GM21390 (cell line): ENCODE results near the gene RAPGEF1.
"Not testable (repeated sequence)": the region's sequence is repeated elsewhere in the genome, so short reads cannot be mapped to it uniquely, and the experiment has no call there.

Source experiments
- ATAC-seq: cut with Tn5 transposase; IDR thresholded peaks from one replicate; pipeline ENCODE4 v1.9.1; 2021; ENCODE audit not compliant: unreplicated experiment

RAPGEF1 gene, protein sequence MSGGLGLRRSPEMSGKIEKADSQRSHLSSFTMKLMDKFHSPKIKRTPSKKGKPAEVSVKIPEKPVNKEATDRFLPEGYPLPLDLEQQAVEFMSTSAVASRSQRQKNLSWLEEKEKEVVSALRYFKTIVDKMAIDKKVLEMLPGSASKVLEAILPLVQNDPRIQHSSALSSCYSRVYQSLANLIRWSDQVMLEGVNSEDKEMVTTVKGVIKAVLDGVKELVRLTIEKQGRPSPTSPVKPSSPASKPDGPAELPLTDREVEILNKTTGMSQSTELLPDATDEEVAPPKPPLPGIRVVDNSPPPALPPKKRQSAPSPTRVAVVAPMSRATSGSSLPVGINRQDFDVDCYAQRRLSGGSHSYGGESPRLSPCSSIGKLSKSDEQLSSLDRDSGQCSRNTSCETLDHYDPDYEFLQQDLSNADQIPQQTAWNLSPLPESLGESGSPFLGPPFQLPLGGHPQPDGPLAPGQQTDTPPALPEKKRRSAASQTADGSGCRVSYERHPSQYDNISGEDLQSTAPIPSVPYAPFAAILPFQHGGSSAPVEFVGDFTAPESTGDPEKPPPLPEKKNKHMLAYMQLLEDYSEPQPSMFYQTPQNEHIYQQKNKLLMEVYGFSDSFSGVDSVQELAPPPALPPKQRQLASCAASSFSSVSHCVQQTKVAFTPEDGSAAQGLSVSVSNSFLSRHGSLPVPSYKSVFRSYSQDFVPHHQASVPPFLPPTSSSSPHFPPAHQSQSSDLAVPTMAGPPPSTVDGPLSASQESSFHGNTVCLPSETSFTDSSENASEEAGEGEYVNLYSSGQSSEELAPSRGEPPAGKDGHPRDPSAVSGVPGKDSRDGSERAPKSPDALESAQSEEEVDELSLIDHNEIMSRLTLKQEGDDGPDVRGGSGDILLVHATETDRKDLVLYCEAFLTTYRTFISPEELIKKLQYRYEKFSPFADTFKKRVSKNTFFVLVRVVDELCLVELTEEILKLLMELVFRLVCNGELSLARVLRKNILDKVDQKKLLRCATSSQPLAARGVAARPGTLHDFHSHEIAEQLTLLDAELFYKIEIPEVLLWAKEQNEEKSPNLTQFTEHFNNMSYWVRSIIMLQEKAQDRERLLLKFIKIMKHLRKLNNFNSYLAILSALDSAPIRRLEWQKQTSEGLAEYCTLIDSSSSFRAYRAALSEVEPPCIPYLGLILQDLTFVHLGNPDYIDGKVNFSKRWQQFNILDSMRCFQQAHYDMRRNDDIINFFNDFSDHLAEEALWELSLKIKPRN (N-terminal part only)

DNA sequence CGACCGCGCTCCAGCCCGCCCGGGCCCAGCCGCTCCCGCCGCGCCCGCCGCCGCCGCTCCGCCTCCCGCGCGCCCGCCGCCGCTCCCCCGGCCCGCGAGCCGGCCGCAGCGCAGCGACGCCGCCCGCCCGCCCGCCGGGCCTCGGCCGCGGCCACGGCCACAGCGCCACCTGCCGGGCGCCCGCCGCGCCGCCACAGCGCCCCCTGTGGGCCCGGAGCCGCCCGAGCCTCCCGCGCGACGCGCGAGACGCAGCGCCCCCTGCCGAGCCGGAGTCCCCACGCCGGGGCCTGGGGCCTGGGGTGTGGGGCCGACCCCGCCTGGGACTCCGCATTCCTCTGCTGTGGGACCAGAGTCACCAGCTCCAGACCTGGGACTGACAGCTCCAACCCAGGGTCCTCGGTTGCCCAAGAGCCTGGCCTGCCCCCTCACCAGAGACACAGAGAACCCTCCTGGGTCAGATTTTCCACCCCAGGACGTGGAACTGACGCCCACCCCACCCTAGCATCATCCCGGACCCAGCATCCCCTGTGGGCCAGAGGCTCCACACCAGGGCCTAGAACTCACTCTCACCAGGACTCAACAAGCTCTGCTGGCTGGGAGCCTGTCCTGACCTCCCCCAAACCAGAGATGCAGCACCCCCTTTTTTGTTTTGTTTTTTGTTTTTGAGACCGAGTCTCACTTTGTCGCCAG is at the start of gene RAPGEF1:
TSS of gene RAPGEF1 (minus strand) at position 118 of the 690 bp plus-strand sequence. CDS start 246 bp downstream, outside the sequence.
- peak; percentile 38 for ATAC-seq

DNA sequence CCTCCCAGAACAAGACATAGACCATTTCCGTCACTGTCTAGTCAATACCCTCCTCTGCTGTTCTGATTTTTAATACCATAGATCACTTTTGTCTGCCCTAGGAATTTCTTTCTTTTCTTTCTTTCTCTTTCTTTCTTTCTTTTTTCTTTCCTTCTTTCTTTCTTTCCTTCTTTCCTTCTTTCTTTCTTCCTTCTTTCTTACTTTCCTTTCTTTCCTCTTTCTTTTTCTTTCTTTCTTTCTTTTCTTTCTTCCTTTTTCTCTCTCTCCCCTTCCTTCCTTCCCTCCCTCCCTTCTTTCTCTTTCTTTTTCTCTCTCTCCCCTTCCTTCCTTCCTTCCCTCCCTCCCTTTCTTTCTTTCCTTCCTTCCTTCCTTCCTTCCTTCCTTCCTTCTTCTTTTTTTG is 49.0 kb upstream of the RAPGEF1 start:
- ATAC-seq = no peak

DNA sequence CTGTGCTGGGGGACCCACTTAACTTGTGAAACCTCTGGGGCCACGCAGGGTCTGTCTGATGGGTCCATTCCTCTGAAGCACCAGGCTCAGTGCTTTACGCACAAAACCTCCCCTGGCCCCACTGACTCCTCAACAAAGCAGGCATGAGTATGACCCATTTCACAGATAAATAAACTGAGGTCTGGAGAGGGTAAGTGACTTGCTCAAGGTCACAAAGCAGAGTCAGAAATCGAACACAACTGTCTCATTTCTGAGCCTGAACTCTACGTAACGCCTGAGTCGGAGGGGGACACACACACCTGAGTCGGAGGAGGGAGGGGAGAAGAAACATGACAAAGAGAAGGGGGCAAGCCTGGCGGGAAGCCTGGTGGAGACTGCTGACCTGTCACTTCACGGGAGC is 48.0 kb upstream of the RAPGEF1 start:
- ATAC-seq = no peak

DNA sequence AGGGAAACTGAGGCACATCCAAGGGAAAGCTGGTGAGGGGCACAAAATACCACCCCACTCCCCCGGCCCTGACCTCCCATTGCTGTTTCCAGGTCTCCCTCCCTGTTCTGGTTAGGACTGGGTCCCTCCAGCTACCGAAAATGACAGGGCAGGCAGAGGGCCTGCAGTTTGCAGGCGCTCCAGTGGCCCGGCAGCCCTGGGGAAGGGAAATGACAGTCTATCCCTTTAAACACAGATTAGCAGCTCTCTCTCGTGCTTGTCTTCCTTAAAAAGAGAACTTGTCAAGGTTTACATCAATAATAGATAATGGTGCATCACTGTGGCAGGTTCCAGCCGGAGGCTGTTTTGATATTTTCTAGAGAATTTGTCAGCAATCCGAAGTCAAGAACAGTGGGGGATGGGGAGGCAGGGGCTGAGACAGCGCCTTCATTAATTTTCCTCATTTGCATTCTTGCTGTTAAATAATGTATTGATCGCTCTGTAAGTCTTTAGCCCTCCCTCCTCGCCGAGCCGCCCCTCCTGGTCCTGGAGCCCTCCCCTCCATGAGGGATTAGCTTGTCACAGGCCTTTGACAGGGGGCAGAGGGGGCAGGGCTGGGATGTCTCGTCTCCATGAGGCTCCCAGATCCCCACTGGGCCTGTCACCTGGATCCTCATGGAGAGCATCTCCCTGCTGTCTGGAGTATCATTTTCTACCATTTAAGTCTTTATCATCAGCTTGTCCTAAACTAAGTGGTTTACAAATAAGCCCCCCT is 45.0 kb upstream of the RAPGEF1 start:
- no peak for ATAC-seq

DNA sequence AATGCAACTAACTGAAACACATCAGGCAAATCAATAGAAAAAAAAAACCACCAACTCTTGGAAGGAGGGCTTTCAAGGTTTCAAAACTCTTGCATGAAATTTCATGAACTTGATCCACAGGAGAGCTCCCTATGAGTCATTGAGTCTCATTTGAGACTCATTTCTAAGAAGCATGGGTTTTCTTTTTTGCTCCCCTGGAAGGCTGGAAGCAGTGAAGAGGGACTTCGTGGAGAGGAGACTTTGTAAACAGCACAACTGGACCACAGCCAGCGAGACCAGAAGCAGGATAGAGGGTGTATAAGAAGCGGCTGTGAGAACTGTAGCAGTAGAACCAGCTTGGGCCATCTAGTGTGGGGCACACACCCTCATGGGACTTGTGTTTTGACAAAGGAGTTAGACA is 41.2 kb upstream of the RAPGEF1 start:
- ATAC-seq = no peak

DNA sequence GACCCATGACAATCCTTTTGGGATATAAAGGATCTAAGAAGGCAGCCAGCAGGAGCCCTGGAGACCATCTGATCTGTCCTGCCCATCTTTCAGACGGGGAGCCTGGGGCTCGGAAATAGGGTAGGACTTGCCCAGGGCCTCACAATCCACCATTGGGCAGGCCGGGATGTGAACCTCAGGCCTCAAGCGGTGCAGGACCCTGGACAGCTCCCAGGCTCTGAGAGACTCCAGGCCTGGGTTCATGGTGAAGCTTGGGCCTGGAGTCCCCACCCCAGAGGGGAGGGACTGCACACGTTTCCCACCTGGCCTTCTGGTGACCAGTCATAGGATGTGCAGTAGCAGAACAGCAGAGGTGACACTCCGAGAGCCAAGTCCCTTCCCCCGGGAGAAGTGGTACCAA is 36.6 kb upstream of the RAPGEF1 start:
- no peak for ATAC-seq

DNA sequence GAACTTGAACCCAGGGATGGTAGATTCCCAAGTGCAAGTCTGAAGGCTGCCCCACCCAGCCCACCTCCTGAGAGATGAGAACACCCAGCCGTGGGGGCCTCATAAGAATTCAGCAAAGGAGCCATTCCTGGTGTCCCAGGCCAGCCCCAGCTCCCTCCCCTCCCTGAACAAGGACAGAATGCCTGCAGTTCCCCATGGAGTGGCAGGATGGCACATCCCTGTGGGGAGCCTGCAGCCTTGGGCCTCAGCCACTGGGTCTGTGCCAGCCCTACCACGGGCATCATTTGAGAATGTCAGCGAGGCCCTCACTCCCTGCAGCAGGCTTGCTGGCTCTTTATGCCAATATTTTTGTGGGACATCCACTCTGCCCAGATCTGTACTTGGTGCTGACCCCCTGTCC is 36.2 kb upstream of the RAPGEF1 start:
- no peak for ATAC-seq

DNA sequence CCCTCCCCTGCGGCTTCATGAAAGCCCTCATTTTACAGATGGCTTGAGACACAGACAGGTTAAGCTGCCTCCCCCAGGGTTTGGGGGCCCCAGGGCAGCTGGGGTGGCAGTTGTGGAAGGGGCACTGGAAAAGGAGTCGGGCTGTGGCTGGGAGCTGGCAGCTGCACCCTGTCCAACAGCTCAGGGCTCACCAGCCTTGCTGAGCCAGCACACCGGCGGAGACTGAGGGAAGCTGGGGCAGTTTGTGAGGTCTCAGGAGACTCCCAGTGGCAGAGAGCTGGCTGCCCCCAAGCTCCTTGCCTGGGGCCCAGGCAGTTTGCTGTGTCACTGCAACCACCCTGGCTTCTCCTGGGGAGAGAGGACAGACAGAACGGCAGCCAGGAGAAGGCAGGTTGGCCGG is 34.8 kb upstream of the RAPGEF1 start:
- ATAC-seq = no peak

DNA sequence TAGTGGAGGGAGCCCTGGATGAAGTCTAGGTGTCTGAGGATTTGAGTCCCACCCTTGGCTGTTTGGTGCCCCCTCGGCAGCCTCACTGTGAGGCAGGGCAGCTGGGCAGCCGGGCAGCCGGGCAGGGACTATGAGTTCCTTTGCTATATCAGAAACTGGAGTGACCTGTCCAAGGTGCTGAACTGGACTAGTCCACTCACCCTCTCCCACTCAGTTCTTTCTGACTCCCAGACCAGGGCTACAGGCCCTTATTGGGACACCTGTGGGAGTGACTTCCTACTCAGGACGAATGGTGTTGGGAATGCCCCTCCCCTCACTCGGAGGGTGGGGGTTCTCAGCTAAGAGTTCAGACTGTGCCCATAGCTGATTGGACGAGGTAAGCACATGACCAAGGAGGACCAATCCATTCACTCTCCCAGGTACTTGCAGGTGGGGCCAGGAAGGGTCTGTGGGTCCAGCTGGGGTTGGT is 34.1 kb upstream of the RAPGEF1 start:
- no peak for ATAC-seq

DNA sequence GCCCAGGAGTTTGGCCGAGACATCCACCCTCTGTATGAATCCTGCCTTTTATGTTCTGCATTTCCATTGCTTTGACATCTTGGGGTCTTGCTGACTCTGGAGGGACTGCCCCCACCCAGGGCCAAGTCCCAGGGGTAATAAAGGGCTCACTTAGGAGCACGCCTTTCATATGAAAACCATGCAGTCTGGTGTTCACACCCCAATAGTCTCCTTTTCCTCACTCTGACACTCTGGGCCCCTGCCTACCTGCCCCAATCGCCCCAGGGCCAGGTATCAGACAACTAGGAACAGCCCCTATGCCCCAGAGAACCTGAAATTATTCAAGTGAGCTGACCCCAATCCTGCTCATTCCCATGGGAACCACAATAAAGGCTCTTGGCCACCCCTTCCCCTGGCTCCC is 33.1 kb upstream of the RAPGEF1 start:
- no peak for ATAC-seq

DNA sequence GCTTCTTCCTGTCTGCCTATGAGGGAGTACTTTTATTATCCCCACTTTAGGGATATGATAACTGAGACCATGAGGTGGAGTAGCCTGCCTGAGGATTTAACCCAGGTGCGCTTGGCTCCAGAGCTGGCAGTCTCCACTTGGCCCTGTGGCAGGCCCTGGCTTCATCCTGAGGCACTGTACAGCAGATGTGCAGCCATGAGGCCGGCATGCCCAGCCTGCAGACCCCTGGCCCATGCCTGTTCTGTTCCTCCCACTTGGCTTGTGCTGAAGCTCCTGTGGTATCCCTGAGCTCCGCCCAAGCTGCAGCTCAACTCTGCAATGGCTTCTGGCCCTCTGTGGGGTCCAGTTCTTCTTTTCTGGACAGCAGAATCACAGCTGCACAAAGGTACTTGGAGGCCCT is 31.8 kb upstream of the RAPGEF1 start:
- no peak for ATAC-seq

DNA sequence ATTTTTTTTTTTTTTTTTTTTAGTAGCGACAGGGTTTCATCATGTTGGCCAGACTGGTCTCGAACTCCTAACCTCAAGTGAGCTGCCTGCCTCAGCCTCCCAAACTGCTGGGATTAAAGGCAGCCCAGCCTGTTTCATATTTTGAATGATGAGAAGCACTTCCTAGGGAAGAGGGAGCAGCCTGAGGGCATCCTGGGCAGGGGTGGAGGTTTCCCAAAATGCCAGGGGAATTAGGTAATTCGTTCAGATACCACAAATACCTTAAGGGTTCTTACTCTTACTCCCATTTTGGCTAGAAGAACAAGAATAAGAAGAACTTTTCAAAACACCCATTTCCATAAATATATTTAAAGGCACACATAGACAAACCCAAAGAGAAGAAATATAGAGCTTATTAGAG is 29.5 kb upstream of the RAPGEF1 start:
- ATAC-seq = no peak

DNA sequence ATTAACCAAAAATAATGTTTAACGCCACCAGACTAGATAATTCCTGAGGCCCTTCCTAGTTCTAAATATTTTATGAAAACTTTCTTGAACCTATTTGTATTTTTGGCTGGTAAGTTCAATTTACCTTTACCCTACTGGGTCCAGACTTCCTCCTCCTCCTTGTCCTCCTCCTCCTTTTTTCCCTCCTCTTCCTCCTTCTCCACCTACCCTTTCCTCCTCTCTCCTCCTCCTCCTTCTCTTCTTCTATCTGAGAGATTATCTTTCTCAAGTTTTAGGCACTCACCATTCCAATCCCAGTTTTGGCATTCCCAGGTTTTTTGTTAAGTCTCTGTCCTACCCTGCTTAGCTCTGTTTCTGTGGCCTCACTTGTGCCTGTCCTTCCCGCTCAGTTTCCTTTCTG is 24.7 kb upstream of the RAPGEF1 start:
- ATAC-seq = no peak

DNA sequence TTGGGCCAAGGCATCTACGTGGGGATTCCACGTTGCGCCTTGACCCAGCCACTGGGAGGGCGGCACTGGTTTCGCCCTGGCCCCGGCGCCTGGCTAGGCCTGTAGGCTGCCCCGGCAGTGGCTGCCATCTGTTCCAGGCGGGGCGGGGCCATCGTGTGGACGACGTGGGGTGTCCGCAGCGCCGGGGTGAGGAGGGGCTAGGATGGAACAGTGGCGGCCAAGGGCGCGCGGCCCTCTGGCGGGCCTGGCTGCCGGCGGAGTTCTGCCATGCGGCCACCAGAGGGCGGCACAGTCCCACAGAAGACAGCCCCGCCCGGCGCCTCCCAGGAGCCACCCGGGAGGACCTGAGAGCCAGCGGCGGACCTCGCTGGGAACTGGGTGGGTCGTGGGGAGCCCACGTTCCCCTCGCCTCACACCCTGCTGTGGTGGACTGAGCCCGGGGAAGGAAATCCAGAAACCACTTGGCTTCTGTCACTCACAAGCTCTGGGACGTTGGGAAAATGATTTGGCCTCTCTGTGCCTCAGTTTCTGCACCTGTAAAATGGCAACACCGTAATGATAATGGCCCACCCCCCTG is 22.6 kb upstream of the RAPGEF1 start:
- no peak for ATAC-seq

DNA sequence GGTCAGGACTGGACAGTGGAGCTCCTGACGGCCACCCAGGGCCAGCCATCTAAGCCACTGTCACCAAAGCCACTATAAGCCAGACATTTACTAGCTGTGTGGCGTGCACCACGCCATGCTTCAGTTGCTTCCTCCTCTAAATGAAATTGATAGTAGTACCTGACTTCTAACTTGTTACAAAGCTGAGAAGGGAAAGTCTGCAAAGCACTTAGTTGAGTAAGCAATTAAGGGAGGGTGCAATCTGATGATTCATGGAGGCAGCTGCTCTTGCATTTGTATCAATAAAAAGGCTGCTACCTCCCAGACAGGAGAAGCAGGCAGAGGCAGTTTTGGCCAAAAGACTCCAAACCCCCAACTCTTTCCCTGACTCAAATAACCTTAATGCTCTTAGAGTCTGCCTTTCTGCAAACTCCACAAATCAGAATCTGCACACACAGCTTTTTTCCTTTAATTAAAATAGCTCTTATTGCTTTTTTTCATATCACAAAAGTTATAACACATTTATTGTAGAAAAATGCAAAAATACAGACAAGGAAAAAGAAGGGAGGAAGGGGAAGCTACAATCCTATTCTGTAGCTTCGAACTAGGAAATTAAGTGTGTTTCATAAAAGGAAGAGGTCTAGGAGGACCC is 19.3 kb upstream of the RAPGEF1 start:
- no peak for ATAC-seq

DNA sequence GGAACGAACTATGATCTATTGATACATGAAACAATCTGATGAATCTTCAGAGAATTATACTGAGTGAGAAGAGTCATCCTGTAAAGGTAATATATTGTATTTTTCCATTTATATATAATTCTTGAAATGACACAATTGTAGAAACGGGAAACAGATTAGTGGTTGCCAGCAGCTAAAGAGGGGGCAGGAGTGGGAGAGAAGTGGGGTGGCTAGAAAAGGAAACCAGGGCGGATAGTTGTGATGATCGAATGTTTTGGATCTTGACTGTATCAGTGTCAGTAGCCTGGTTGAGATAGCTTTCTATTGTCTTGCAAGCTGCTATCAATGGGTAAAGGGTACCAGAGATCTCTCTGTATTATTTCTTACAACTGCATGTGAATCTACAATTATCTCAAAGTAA is 17.7 kb upstream of the RAPGEF1 start:
- no peak for ATAC-seq

DNA sequence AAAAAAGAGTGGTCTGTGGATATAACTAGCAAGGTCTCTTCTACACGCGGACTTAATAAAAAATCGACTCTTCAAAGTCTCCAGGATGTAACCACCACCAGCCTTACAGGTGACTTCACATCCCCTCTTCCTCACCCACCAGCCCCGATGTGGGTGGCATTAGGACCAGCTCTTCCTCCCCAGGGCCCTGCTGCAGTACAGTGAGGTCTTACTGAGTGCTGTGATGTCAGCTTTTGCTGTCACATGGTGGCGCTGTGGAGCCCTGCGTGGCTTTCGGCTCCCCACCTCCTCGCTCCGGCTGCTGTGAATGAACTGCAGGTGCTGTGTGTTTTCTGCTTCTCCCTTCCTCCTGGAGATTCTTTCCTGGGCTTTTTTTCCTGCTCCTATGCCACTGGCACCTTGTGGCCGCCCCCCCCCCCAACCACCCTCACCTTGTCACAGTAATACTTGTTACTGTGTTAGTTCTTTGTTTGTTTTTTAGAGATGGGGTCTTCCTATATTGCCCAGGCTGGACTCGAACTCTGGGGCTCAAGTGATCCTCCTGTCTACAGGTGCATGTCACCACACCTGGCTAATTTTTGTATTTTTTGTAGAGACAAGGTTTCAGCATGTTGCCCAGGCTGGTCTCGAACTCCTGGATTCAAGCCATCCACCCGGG is 15.8 kb upstream of the RAPGEF1 start:
- ATAC-seq = peak; percentile 73

DNA sequence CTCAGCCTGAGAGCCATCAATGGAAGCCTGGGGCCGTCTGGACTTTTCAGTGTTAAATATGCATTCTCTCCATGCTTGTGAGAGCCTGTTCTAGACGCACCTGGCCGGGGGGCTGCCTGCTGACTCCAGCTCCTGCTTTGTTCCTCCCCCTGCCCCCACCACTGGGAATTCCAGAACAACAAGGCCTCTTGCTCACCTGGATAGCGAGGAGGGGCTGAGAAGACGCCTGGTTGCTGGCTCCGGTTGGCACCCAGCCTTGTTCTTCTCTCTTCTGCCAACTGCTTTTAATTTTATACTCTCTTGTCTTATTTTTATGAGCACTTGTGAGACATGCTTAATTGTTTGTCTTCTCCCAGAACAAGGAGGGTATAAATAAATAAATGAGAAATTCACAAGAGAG is 15.0 kb upstream of the RAPGEF1 start:
- ATAC-seq = no peak

DNA sequence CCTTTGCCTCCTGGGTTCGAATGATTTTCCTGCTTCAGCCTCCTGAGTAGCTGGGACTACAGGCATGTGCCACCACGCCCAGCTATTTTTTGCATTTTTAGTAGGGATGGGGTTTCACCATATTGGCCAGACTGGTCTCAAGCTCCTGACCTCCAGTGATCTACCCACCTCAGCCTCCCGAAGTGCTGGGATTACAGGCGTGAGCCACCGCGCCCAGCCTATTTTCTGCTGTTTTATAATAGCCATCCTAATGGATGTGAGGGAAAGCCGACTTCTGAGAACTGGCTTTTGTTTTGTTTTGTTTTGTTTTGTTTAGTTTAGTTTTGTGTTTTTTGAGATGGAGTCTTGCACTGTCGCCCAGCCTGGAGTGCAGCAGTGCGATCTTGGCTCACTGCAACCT is 13.9 kb upstream of the RAPGEF1 start:
- not testable (repeated sequence) for ATAC-seq
